ENCODE results near the gene MCM10.

GRCh38 chr10:13120786-13121499 lies 40.4 kb upstream of the MCM10 start:
- TF ChIP-seq CTCF (conservative IDR thresholded peaks at IDR 0.05; ENCODE audit: low read depth, low read length) (no peak), EZH2 (IDR thresholded peaks at IDR 0.05; ENCODE audit: low read length, unreplicated experiment) (no peak), EZH2phosphoT487 (IDR thresholded peaks at IDR 0.05; ENCODE audit: borderline replicate concordance, low read length) (no peak)

Data from PC-3 (cell line).